MM.1S (cell line): ENCODE results near the gene PHAX.
"Not testable (repeated sequence)": the region's sequence is repeated elsewhere in the genome, so short reads cannot be mapped to it uniquely, and the experiment has no call there.

Experiments
- DNase-seq: peaks from one replicate; pipeline ENCODE4 v3.0.0-alpha.2; 2015
- H2AFZ ChIP-seq: fragments of 300-600 bp; sonication (generic); 2 replicates; pipeline ENCODE4 v1.6.0; 2016; ENCODE audit warnings: antibody characterized with exemption, low read length
- H3F3A ChIP-seq: fragments of 300-600 bp; sonication (generic); 2 replicates; pipeline ENCODE4 v1.6.1; 2016; ENCODE audit warnings: mild to moderate bottlenecking, antibody characterized with exemption, low read length, moderate library complexity, mixed read lengths; ENCODE audit not compliant: insufficient read depth
- H3K27ac ChIP-seq: fragments of 300-600 bp; sonication (generic); 2 replicates; pipeline ENCODE4 v1.5.1; 2016; ENCODE audit warnings: mild to moderate bottlenecking, low read length
- H3K27me3 ChIP-seq: fragments of 300-600 bp; sonication (generic); replicated peaks from 2 replicates; pipeline ENCODE4 v1.6.0; 2016; ENCODE audit warnings: low read length; ENCODE audit not compliant: insufficient read depth
- H3K36me3 ChIP-seq: fragments of 300-600 bp; sonication (generic); replicated peaks from 2 replicates; pipeline ENCODE4 v1.6.1; 2016; ENCODE audit warnings: mild to moderate bottlenecking, low read length, mixed read lengths; ENCODE audit not compliant: insufficient read depth
- H3K4me1 ChIP-seq: fragments of 300-600 bp; sonication (generic); 2 replicates; pipeline ENCODE4 v1.6.1; 2016; ENCODE audit warnings: low read length, mixed read lengths
- H3K4me2 ChIP-seq: fragments of 300-600 bp; sonication (generic); 2 replicates; pipeline ENCODE4 v1.6.0; 2016; ENCODE audit warnings: low read depth, low read length
- H3K4me3 ChIP-seq: fragments of 300-600 bp; sonication (generic); 2 replicates; pipeline ENCODE4 v1.5.1; 2016; ENCODE audit warnings: low read length, mixed read lengths
- H3K79me2 ChIP-seq: fragments of 300-600 bp; sonication (generic); 2 replicates; pipeline ENCODE4 v1.6.1; 2016; ENCODE audit warnings: mixed run types, low read length, mixed read lengths
- H3K9ac ChIP-seq: fragments of 300-600 bp; sonication (generic); 2 replicates; pipeline ENCODE4 v1.6.1; 2016; ENCODE audit warnings: low read length, mixed read lengths
- H3K9me2 ChIP-seq: fragments of 300-600 bp; sonication (generic); replicated peaks from 2 replicates; pipeline ENCODE4 v1.6.1; 2016; ENCODE audit warnings: mild to moderate bottlenecking, low read length, mixed read lengths; ENCODE audit not compliant: insufficient read depth
- H3K9me3 ChIP-seq: fragments of 300-600 bp; sonication (generic); replicated peaks from 2 replicates; pipeline ENCODE4 v1.6.1; 2016; ENCODE audit warnings: mild to moderate bottlenecking, low read length, mixed read lengths; ENCODE audit not compliant: insufficient read depth
- H4K20me1 ChIP-seq: fragments of 300-600 bp; sonication (generic); 2 replicates; pipeline ENCODE4 v1.6.1; 2016; ENCODE audit warnings: mild to moderate bottlenecking, low read length, moderate library complexity, mixed read lengths; ENCODE audit not compliant: insufficient read depth
- CTCF ChIP-seq: fragments of 300-600 bp; sonication (generic); IDR thresholded peaks from 2 replicates; pipeline ENCODE4 v1.5.1; 2016; ENCODE audit warnings: antibody characterized with exemption, low read length, mixed read lengths
- EZH2 ChIP-seq: fragments of 300-600 bp; sonication (generic); optimal IDR thresholded peaks from 2 replicates; pipeline ENCODE3; 2017; ENCODE audit warnings: low read depth, mild to moderate bottlenecking, antibody characterized with exemption, low read length, mixed read lengths
- EZH2phosphoT487 ChIP-seq: fragments of 300-600 bp; sonication (generic); IDR thresholded peaks from 2 replicates; pipeline ENCODE4 v1.6.1; 2018; ENCODE audit warnings: antibody characterized with exemption, low read length

PHAX gene

GRCh38 chr5:126599499-126599898 lies 1.2 kb upstream of the PHAX start:
- DNase-seq, result no peak
- Histone ChIP-seq H2AFZ (no peak overlapping the region), H3F3A (peaks cover 6% of the 10 kb centered on the region; the same call in 1 of the 2 replicates), H3K27me3 (no peaks in the 10 kb centered on the region), H3K9me2 (no peaks in the 10 kb centered on the region), H3K4me3 (no peak overlapping the region), H3K9ac (no peak overlapping the region), H4K20me1 (no peaks in the 10 kb centered on the region), H3K4me1 (peaks cover 21% of the 10 kb centered on the region), H3K79me2 (peaks cover 37% of the 10 kb centered on the region), H3K36me3 (no peaks in the 10 kb centered on the region; the same call in 1 of the 2 replicates), H3K27ac (no peak overlapping the region), H3K4me2 (no peak overlapping the region), H3K9me3 (no peaks in the 10 kb centered on the region)
- TF ChIP-seq EZH2 (no peak), CTCF (no peak), EZH2phosphoT487 (no peak)

GRCh38 chr5:126599971-126600630 lies 646 bp upstream of the PHAX start:
- H3K36me3 ChIP-seq, H3K9ac ChIP-seq, DNase-seq: not testable (repeated sequence)

GRCh38 chr5:126603402-126603991 lies 2.8 kb downstream of the PHAX start:
- H3K4me3 ChIP-seq, result no peak overlapping the region
- H3K9ac ChIP-seq, result no peak overlapping the region
- DNase-seq, result no peak
- peak overlapping the region; percentile 24; the same call in 1 of the 2 replicates for H3K4me2 ChIP-seq
- H3K27me3 ChIP-seq, result no peaks in the 10 kb centered on the region
- peaks cover 21% of the 10 kb centered on the region for H3K4me1 ChIP-seq
- H3F3A ChIP-seq, result peaks cover 6% of the 10 kb centered on the region; the same call in 1 of the 2 replicates
- no peaks in the 10 kb centered on the region for H3K9me2 ChIP-seq
- peak overlapping the region; percentile 2; the same call in 1 of the 2 replicates for H3K27ac ChIP-seq
- no peak overlapping the region for H2AFZ ChIP-seq
- H4K20me1 ChIP-seq, result no peaks in the 10 kb centered on the region
- H3K36me3 ChIP-seq, result peaks cover 4% of the 10 kb centered on the region; the same call in 1 of the 2 replicates
- TF ChIP-seq CTCF (no peak), EZH2phosphoT487 (no peak), EZH2 (no peak)
- peaks cover 77% of the 10 kb centered on the region for H3K79me2 ChIP-seq
- no peaks in the 10 kb centered on the region for H3K9me3 ChIP-seq

More at GRCh38 chr5:126599971-126600630, 646 bp upstream of the PHAX start:
- not testable (repeated sequence) for H4K20me1 ChIP-seq, H3K9me2 ChIP-seq, H3K27ac ChIP-seq, H3F3A ChIP-seq, H3K27me3 ChIP-seq, H3K9me3 ChIP-seq
- Histone ChIP-seq H3K4me2 (peak overlapping the region; percentile 70), H2AFZ (peak overlapping the region; percentile 97), H3K4me3 (peak overlapping the region; percentile 94), H3K4me1 (peaks cover 21% of the 10 kb centered on the region), H3K79me2 (peaks cover 43% of the 10 kb centered on the region)

GRCh38 chr5:126605525-126605924 lies 4.8 kb downstream of the PHAX start:
- DNase-seq, result no peak
- Histone ChIP-seq H4K20me1 (no peaks in the 10 kb centered on the region), H3K9ac (no peak overlapping the region), H3K9me3 (no peaks in the 10 kb centered on the region), H3K4me3 (no peak overlapping the region), H3K4me2 (peak overlapping the region; percentile 19), H3K27me3 (no peaks in the 10 kb centered on the region), H3F3A (peaks cover 6% of the 10 kb centered on the region; the same call in 1 of the 2 replicates), H3K9me2 (no peaks in the 10 kb centered on the region), H3K36me3 (peaks cover 6% of the 10 kb centered on the region; the same call in 1 of the 2 replicates), H3K4me1 (peaks cover 17% of the 10 kb centered on the region), H2AFZ (no peak overlapping the region), H3K79me2 (peaks cover 97% of the 10 kb centered on the region), H3K27ac (no peak overlapping the region)
- TF ChIP-seq CTCF (no peak), EZH2 (no peak), EZH2phosphoT487 (no peak)
